Endodermal cell (in vitro differentiated cells): ENCODE results near the gene FURIN. TPM values are rescaled to one million over a fixed set of nuclear protein-coding genes. Genes with fewer than 3 reads are reported as not detected.
"Not testable (repeated sequence)": the region's sequence is repeated elsewhere in the genome, so short reads cannot be mapped to it uniquely, and the experiment has no call there.

ENCODE experiments used
- DNase-seq: peaks from one replicate; pipeline ENCODE4 v3.0.0-alpha.2; 2017
- H3K27ac ChIP-seq: 2 replicates; pipeline ENCODE4 v1.5.1; 2013; ENCODE audit warnings: mild to moderate bottlenecking, low read depth, low read length, moderate library complexity
- H3K27me3 ChIP-seq: 2 replicates; pipeline ENCODE4 v1.6.1; 2013; ENCODE audit warnings: mild to moderate bottlenecking, low read length, moderate library complexity; ENCODE audit not compliant: insufficient read depth, control insufficient read depth, poor library complexity, severe bottlenecking
- H3K36me3 ChIP-seq: 2 replicates; pipeline ENCODE4 v1.7.0; 2013; ENCODE audit warnings: mild to moderate bottlenecking, low read length, moderate library complexity; ENCODE audit not compliant: control insufficient read depth, insufficient read depth
- H3K4me1 ChIP-seq: one replicate; pipeline ENCODE4 v1.7.0; 2013; ENCODE audit warnings: low read length; ENCODE audit not compliant: control insufficient read depth, insufficient read depth
- H3K4me3 ChIP-seq: 2 replicates; pipeline ENCODE4 v1.5.1; 2013; ENCODE audit warnings: mild to moderate bottlenecking, low read length, moderate library complexity
- H3K9ac ChIP-seq: 2 replicates; pipeline ENCODE4 v1.6.1; 2013; ENCODE audit warnings: mild to moderate bottlenecking, low read length, moderate library complexity; ENCODE audit not compliant: poor library complexity, severe bottlenecking; ENCODE audit errors: extremely low read depth
- H3K9me3 ChIP-seq: 2 replicates; pipeline ENCODE4 v1.6.1; 2013; ENCODE audit warnings: mild to moderate bottlenecking, low read length, moderate library complexity; ENCODE audit not compliant: control insufficient read depth
- H3K27ac Mint-ChIP-seq: 2 replicates; pipeline ENCODE4 v1.8.0; 2020; ENCODE audit warnings: mixed read lengths
- H3K27me3 Mint-ChIP-seq: 2 replicates; pipeline ENCODE4 v1.8.0; 2021; ENCODE audit warnings: mild to moderate bottlenecking, mixed read lengths; ENCODE audit not compliant: insufficient read depth
- H3K36me3 Mint-ChIP-seq: 2 replicates; pipeline ENCODE4 v1.8.0; 2020; ENCODE audit warnings: low read depth, mixed read lengths
- H3K4me1 Mint-ChIP-seq: 2 replicates; pipeline ENCODE4 v1.8.0; 2020; ENCODE audit warnings: mixed read lengths
- H3K4me3 Mint-ChIP-seq: 2 replicates; pipeline ENCODE4 v1.8.0; 2020; ENCODE audit warnings: mild to moderate bottlenecking, moderate library complexity, mixed read lengths
- H3K9me3 Mint-ChIP-seq: 2 replicates; pipeline ENCODE4 v1.8.0; 2020; ENCODE audit warnings: mild to moderate bottlenecking, mixed read lengths
- CTCF ChIP-seq: fragments of 200-600 bp; sonication (generic); conservative IDR thresholded peaks from 2 replicates; pipeline ENCODE4 v1.5.0; 2021; ENCODE audit warnings: antibody characterized with exemption, mild to moderate bottlenecking
- WGBS, 2 experiments: methylation state at CpG; one replicate each; pipeline versions ENCODE4 v1.1.5 to v1.1.7; 2013; ENCODE audit warnings: missing lambda C conversion rate in 2 of 2, mixed read lengths in 1 of 2; ENCODE audit not compliant: insufficient coverage in 1 of 2, insufficient read length in 1 of 2; 5-methylcytosine and 5-hydroxymethylcytosine counted together
- total RNA-seq, 2 donors: library from RNA; stranded (reverse); fragmentation: NEBNext Ultra II Directional in 1 of 2; extraction: Animal tissue kit (Norgen Biotek cat#: 25700) in 1 of 2; gene quantifications; 2 replicates in 1 of 2; 3 replicates in 1 of 2; pipeline ENCODE4 v1.2.1, GENCODE V29; 2021

FURIN gene
- total RNA-seq, 2 donors from 2014 or later = 96.3 to 108 TPM

- no peaks in the 10 kb centered on the region for H3K27me3 ChIP-seq
- H3K4me3 Mint-ChIP-seq = no peak overlapping the region
Measured at GRCh38 chr15:90840954-90841353, 27.4 kb upstream of the FURIN start.

GRCh38 chr15:90844696-90845095 lies 23.7 kb upstream of the FURIN start:
- TF ChIP-seq CTCF = no peak
- Mint-ChIP-seq H3K27ac (no peak overlapping the region), H3K36me3 (no peaks in the 10 kb centered on the region), H3K4me3 (no peak overlapping the region), H3K9me3 (no peaks in the 10 kb centered on the region), H3K27me3 (no peaks in the 10 kb centered on the region), H3K4me1 (peaks cover 9% of the 10 kb centered on the region)
- Histone ChIP-seq H3K27ac (no peak overlapping the region), H3K27me3 (no peaks in the 10 kb centered on the region), H3K4me1 (peaks cover under 1% of the 10 kb centered on the region), H3K9ac (no peak overlapping the region), H3K9me3 (no peaks in the 10 kb centered on the region), H3K4me3 (no peak overlapping the region), H3K36me3 (no peaks in the 10 kb centered on the region)
- DNase-seq = no peak
- 96 to 100% methylated on average over 1 to 5 of the region's 5 CpGs for WGBS, 2 experiments

More at GRCh38 chr15:90840954-90841353, 27.4 kb upstream of the FURIN start:
- Histone ChIP-seq H3K9ac (no peak overlapping the region), H3K36me3 (no peaks in the 10 kb centered on the region), H3K4me1 (peaks cover 5% of the 10 kb centered on the region), H3K4me3 (no peak overlapping the region), H3K27ac (no peak overlapping the region), H3K9me3 (no peaks in the 10 kb centered on the region)
- TF ChIP-seq CTCF = no peak
- no peak for DNase-seq
- WGBS, 2 experiments = 96 to 100% methylated on average over 1 to 7 of the region's 8 CpGs
- no peaks in the 10 kb centered on the region for H3K9me3 Mint-ChIP-seq
- no peaks in the 10 kb centered on the region for H3K27me3 Mint-ChIP-seq
- H3K36me3 Mint-ChIP-seq = no peaks in the 10 kb centered on the region
- no peak overlapping the region for H3K27ac Mint-ChIP-seq
- peaks cover 15% of the 10 kb centered on the region for H3K4me1 Mint-ChIP-seq

GRCh38 chr15:90845201-90845949 lies 23.0 kb upstream of the FURIN start:
- Mint-ChIP-seq H3K9me3 (no peaks in the 10 kb centered on the region), H3K27ac (no peak overlapping the region), H3K27me3 (no peaks in the 10 kb centered on the region), H3K4me3 (no peak overlapping the region), H3K36me3 (no peaks in the 10 kb centered on the region), H3K4me1 (peaks cover 6% of the 10 kb centered on the region)
- 82 to 86% methylated on average over 3 to 9 of the region's 9 CpGs for WGBS, 2 experiments
- H3K9ac ChIP-seq = no peak overlapping the region
- TF ChIP-seq CTCF = no peak
- no peaks in the 10 kb centered on the region for H3K4me1 ChIP-seq
- DNase-seq = no peak
- H3K36me3 ChIP-seq = no peaks in the 10 kb centered on the region
- H3K9me3 ChIP-seq = no peaks in the 10 kb centered on the region
- H3K27ac ChIP-seq = no peak overlapping the region
- no peaks in the 10 kb centered on the region for H3K27me3 ChIP-seq
- H3K4me3 ChIP-seq = no peak overlapping the region

- H3K27ac ChIP-seq, H3K9me3 Mint-ChIP-seq, H3K36me3 Mint-ChIP-seq, H3K4me3 ChIP-seq, H3K27ac Mint-ChIP-seq, H3K27me3 ChIP-seq, H3K27me3 Mint-ChIP-seq, H3K4me1 Mint-ChIP-seq, H3K4me1 ChIP-seq, DNase-seq, H3K9ac ChIP-seq, H3K9me3 ChIP-seq, H3K4me3 Mint-ChIP-seq, H3K36me3 ChIP-seq: not testable (repeated sequence)
- WGBS, 2 experiments = 71 to 100% methylated on average over 1 of the region's 1 CpG
Measured at GRCh38 chr15:90849424-90849823, 19.0 kb upstream of the FURIN start.
